Keratinocyte (primary cell): ENCODE measurements around the gene RIN3.

ENCODE experiments used
- EZH2 ChIP-seq: IDR thresholded peaks from one replicate; pipeline ENCODE4 v1.6.1; 2012; ENCODE audit warnings: inconsistent platforms, mild to moderate bottlenecking, low read length, moderate library complexity
- TF ChIP-seq, protein P1 (sequence below), 3 experiments: IDR thresholded peaks in 1 of 3; conservative IDR thresholded peaks in 1 of 3; optimal IDR thresholded peaks in 1 of 3; 2 replicates in 2 of 3; 3 replicates in 1 of 3; pipeline versions ENCODE3 to v1.5.1; 2011; ENCODE audit warnings: low read length in 3 of 3, mild to moderate bottlenecking in 3 of 3, moderate library complexity in 2 of 3, control low read depth in 1 of 3, inconsistent platforms in 1 of 3; ENCODE audit not compliant: insufficient read depth in 2 of 3; ENCODE audit errors: extremely low read depth in 1 of 3

DNA sequence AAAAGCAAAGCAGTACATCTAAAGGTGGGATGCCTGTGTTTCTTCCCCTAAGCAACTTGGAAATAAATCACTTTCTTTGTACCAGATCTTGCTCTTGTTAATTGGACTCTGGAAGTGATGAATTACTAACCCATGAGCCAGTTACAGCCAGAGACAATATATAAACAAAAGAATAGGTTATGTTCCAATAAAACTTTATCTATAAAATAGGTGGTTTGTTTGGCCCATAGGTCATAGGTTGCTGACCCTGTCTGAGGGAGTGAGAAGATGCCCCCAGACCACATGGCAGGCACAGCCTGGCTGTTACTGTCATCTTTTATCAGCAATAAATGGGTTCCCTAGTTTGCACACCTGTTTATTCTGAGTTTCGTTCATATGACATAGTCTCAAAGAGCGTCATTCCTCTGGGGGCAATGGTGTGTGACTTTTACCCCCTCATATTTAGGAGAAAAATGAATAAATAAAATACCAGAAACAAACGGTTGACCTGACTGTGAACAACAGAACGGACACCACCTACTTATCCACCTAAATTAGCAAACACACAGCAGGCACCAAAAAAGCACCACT is 224.1 kb downstream of the RIN3 start:
- TF ChIP-seq, protein P1, sequence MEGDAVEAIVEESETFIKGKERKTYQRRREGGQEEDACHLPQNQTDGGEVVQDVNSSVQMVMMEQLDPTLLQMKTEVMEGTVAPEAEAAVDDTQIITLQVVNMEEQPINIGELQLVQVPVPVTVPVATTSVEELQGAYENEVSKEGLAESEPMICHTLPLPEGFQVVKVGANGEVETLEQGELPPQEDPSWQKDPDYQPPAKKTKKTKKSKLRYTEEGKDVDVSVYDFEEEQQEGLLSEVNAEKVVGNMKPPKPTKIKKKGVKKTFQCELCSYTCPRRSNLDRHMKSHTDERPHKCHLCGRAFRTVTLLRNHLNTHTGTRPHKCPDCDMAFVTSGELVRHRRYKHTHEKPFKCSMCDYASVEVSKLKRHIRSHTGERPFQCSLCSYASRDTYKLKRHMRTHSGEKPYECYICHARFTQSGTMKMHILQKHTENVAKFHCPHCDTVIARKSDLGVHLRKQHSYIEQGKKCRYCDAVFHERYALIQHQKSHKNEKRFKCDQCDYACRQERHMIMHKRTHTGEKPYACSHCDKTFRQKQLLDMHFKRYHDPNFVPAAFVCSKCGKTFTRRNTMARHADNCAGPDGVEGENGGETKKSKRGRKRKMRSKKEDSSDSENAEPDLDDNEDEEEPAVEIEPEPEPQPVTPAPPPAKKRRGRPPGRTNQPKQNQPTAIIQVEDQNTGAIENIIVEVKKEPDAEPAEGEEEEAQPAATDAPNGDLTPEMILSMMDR (optimal IDR thresholded peaks at IDR 0.05 in 1 of 3, IDR thresholded peaks at IDR 0.05 in 1 of 3, conservative IDR thresholded peaks at IDR 0.05 in 1 of 3; ENCODE audit: extremely low read depth in 1 of 3, insufficient read depth in 2 of 3, low read length in 3 of 3) = no peak
- TF ChIP-seq EZH2 = no peak
